H9 (cell line): ENCODE data around the gene SCN1A. TPM values are rescaled to one million over a fixed set of nuclear protein-coding genes. Genes with fewer than 3 reads are reported as not detected.

Source experiments
- DNase-seq: peaks from one replicate; pipeline ENCODE4 v3.0.0-alpha.2; 2017
- H2AFZ ChIP-seq: one replicate; pipeline ENCODE4 v1.6.1; 2013; ENCODE audit warnings: mild to moderate bottlenecking, low read length, control low read depth, moderate library complexity
- H2AK5ac ChIP-seq: 2 replicates; pipeline ENCODE4 v1.6.1; 2013; ENCODE audit warnings: low read length, control low read depth, mixed read lengths; ENCODE audit not compliant: insufficient read length
- H2BK120ac ChIP-seq: one replicate; pipeline ENCODE4 v1.6.1; 2013; ENCODE audit warnings: low read depth, mild to moderate bottlenecking, low read length, control low read depth, inconsistent platforms; ENCODE audit not compliant: poor library complexity, severe bottlenecking
- H2BK12ac ChIP-seq: 2 replicates; pipeline ENCODE4 v1.6.1; 2013; ENCODE audit warnings: low read length, control low read depth, mixed read lengths, low read depth; ENCODE audit not compliant: insufficient read length
- H2BK15ac ChIP-seq: 2 replicates; pipeline ENCODE4 v1.6.1; 2013; ENCODE audit warnings: low read depth, low read length, control low read depth
- H2BK20ac ChIP-seq: one replicate; pipeline ENCODE4 v1.6.1; 2013; ENCODE audit warnings: low read depth, mild to moderate bottlenecking, low read length, control low read depth, inconsistent platforms; ENCODE audit not compliant: poor library complexity, severe bottlenecking
- H2BK5ac ChIP-seq: 2 replicates; pipeline ENCODE4 v1.6.1; 2013; ENCODE audit warnings: low read length, control low read depth, mixed read lengths; ENCODE audit not compliant: insufficient read length
- H3K14ac ChIP-seq: 2 replicates; pipeline ENCODE4 v1.6.1; 2013; ENCODE audit warnings: low read length, control low read depth; ENCODE audit not compliant: insufficient read depth
- H3K18ac ChIP-seq: 2 replicates; pipeline ENCODE4 v1.6.1; 2013; ENCODE audit warnings: low read depth, mild to moderate bottlenecking, mixed read lengths, low read length, control low read depth; ENCODE audit not compliant: insufficient read length
- H3K23ac ChIP-seq: 2 replicates; pipeline ENCODE4 v1.6.1; 2013; ENCODE audit warnings: low read length, control low read depth, mixed read lengths, low read depth; ENCODE audit not compliant: insufficient read length
- H3K23me2 ChIP-seq: 2 replicates; pipeline ENCODE4 v1.6.1; 2013; ENCODE audit warnings: low read depth, mild to moderate bottlenecking, mixed read lengths, low read length, control low read depth; ENCODE audit not compliant: insufficient read length, poor library complexity, severe bottlenecking
- H3K27ac ChIP-seq: 2 replicates; pipeline ENCODE4 v1.5.1; 2013; ENCODE audit warnings: low read length, control low read depth, mixed read lengths, low read depth; ENCODE audit not compliant: insufficient read length
- H3K27me3 ChIP-seq: 2 replicates; pipeline ENCODE4 v1.6.1; 2013; ENCODE audit warnings: low read length, control low read depth, inconsistent platforms; ENCODE audit not compliant: insufficient read depth
- H3K4ac ChIP-seq: 2 replicates; pipeline ENCODE4 v1.6.1; 2013; ENCODE audit warnings: low read depth, mild to moderate bottlenecking, control low read depth, inconsistent platforms, low read length, moderate library complexity
- H3K4me1 ChIP-seq: 2 replicates; pipeline ENCODE4 v1.6.1; 2013; ENCODE audit warnings: low read length, control low read depth, inconsistent platforms; ENCODE audit not compliant: insufficient read depth
- H3K4me2 ChIP-seq: 2 replicates; pipeline ENCODE4 v1.6.1; 2013; ENCODE audit warnings: low read length, control low read depth, mixed read lengths; ENCODE audit not compliant: insufficient read length, insufficient read depth
- H3K56ac ChIP-seq: 2 replicates; pipeline ENCODE4 v1.6.1; 2013; ENCODE audit warnings: low read depth, mild to moderate bottlenecking, mixed read lengths, low read length, control low read depth; ENCODE audit not compliant: insufficient read length
- H3K79me1 ChIP-seq: 2 replicates; pipeline ENCODE4 v1.6.1; 2013; ENCODE audit warnings: low read depth, mild to moderate bottlenecking, moderate library complexity, low read length, control low read depth, inconsistent platforms; ENCODE audit not compliant: insufficient read depth, poor library complexity, severe bottlenecking
- H3K79me2 ChIP-seq: 2 replicates; pipeline ENCODE4 v1.6.1; 2013; ENCODE audit warnings: low read length, control low read depth, inconsistent platforms; ENCODE audit not compliant: insufficient read depth
- H3K9ac ChIP-seq: 2 replicates; pipeline ENCODE4 v1.6.1; 2013; ENCODE audit warnings: low read length, control low read depth, mixed read lengths; ENCODE audit not compliant: insufficient read length; ENCODE audit errors: extremely low read depth
- H3K9me3 ChIP-seq: one replicate; pipeline ENCODE4 v1.6.1; 2013; ENCODE audit warnings: low read depth, low read length, inconsistent platforms; ENCODE audit not compliant: control insufficient read depth
- H3T11ph ChIP-seq: one replicate; pipeline ENCODE4 v1.6.1; 2013; ENCODE audit warnings: mild to moderate bottlenecking, low read length, control low read depth, inconsistent platforms
- H4K20me1 ChIP-seq: one replicate; pipeline ENCODE4 v1.6.1; 2013; ENCODE audit not compliant: control insufficient read depth, insufficient read length, insufficient read depth
- H4K5ac ChIP-seq: 2 replicates; pipeline ENCODE4 v1.6.1; 2013; ENCODE audit warnings: low read depth, mild to moderate bottlenecking, mixed read lengths, low read length, control low read depth; ENCODE audit not compliant: insufficient read length
- H4K8ac ChIP-seq: replicated peaks from 2 replicates; pipeline ENCODE4 v1.6.1; 2013; ENCODE audit warnings: low read length, control low read depth, mixed read lengths, low read depth; ENCODE audit not compliant: insufficient read length
- H4K91ac ChIP-seq: 2 replicates; pipeline ENCODE4 v1.6.1; 2013; ENCODE audit warnings: low read depth, mild to moderate bottlenecking, moderate library complexity, mixed read lengths, low read length, control low read depth; ENCODE audit not compliant: insufficient read length
- H3K27ac Mint-ChIP-seq, 3 experiments: 2 replicates in 2 of 3; 3 replicates in 1 of 3; pipeline ENCODE4 v1.8.0; 2020 to 2021; ENCODE audit warnings: mixed read lengths in 3 of 3, mild to moderate bottlenecking in 1 of 3, moderate library complexity in 1 of 3
- H3K27me3 Mint-ChIP-seq: 2 replicates; pipeline ENCODE4 v1.8.0; 2021; ENCODE audit warnings: low read depth, mild to moderate bottlenecking, moderate library complexity, mixed read lengths
- H3K36me3 Mint-ChIP-seq, 3 experiments: 2 replicates in 2 of 3; 3 replicates in 1 of 3; pipeline ENCODE4 v1.8.0; 2020 to 2021; ENCODE audit warnings: low read depth in 3 of 3, mixed read lengths in 3 of 3; ENCODE audit not compliant: insufficient read depth in 1 of 3
- H3K4me1 Mint-ChIP-seq, 2 experiments: 2 replicates each; pipeline ENCODE4 v1.8.0; 2020; ENCODE audit warnings: mixed read lengths in 2 of 2
- H3K4me3 Mint-ChIP-seq, 2 experiments: 2 replicates in 1 of 2; 3 replicates in 1 of 2; pipeline ENCODE4 v1.8.0; 2020 to 2021; ENCODE audit warnings: mild to moderate bottlenecking in 2 of 2, mixed read lengths in 2 of 2, moderate library complexity in 1 of 2
- H3K9me3 Mint-ChIP-seq, 2 experiments: 2 replicates in 1 of 2; 3 replicates in 1 of 2; pipeline ENCODE4 v1.8.0; 2020; ENCODE audit warnings: mild to moderate bottlenecking in 2 of 2, mixed read lengths in 2 of 2, moderate library complexity in 1 of 2
- CTCF ChIP-seq: fragments of 200-600 bp; sonication (generic); conservative IDR thresholded peaks from 3 replicates; pipeline ENCODE4 v1.8.0; 2021; ENCODE audit warnings: antibody characterized with exemption, mild to moderate bottlenecking
- WGBS: extraction: QIAGEN DNeasy Blood & Tissue Kit; methylation state at CpG from one replicate; pipeline ENCODE4 v1.1.7; 2013; ENCODE audit warnings: missing lambda C conversion rate, low lambda C conversion rate, mixed read lengths; ENCODE audit not compliant: insufficient read length; ENCODE audit errors: extremely low coverage; 5-methylcytosine and 5-hydroxymethylcytosine counted together
- total RNA-seq: library from RNA; stranded (reverse); gene quantifications from 2 replicates; pipeline ENCODE4 v1.2.1, GENCODE V29; 2021

SCN1A gene
- total RNA-seq, 1 experiment from 2014 or later: 0.13 TPM

GRCh38 chr2:166092889-166093288, 34.9 kb downstream of the SCN1A start:
- no peak overlapping the region for H2AK5ac ChIP-seq
- no peaks in the 10 kb centered on the region for H3K9me3 ChIP-seq
- no peak overlapping the region for H3K4ac ChIP-seq
- H3K4me1 ChIP-seq: no peaks in the 10 kb centered on the region
- H3T11ph ChIP-seq: no peak overlapping the region
- no peak overlapping the region for H2BK5ac ChIP-seq
- H2BK120ac ChIP-seq: no peak overlapping the region
- H3K4me2 ChIP-seq: no peak overlapping the region
- no peak overlapping the region for H3K9ac ChIP-seq
- no peaks in the 10 kb centered on the region for H3K36me3 Mint-ChIP-seq
- no peak overlapping the region for H4K8ac ChIP-seq
- no peak overlapping the region for H3K14ac ChIP-seq
- no peak overlapping the region for H3K27ac ChIP-seq
- H3K27me3 Mint-ChIP-seq: no peaks in the 10 kb centered on the region
- H3K27ac Mint-ChIP-seq: peak overlapping the region in 1 of 3 experiments; percentile 36; a peak in 1 of 7 replicates
- no peaks in the 10 kb centered on the region for H4K20me1 ChIP-seq
- TF ChIP-seq CTCF: no peak
- no peaks in the 10 kb centered on the region for H3K23me2 ChIP-seq
- peaks cover 5 to 12% of the 10 kb centered on the region in 2 experiments for H3K4me1 Mint-ChIP-seq
- no peak overlapping the region for H3K23ac ChIP-seq
- no peaks in the 10 kb centered on the region for H3K9me3 Mint-ChIP-seq
- H4K5ac ChIP-seq: no peak overlapping the region
- no peak for DNase-seq
- no peaks in the 10 kb centered on the region for H3K27me3 ChIP-seq
- no peak overlapping the region for H2BK12ac ChIP-seq
- no CpG with 5 or more reads among the region's 3 CpGs for WGBS
- H3K4me3 Mint-ChIP-seq: no peak overlapping the region
- H4K91ac ChIP-seq: no peak overlapping the region
- H2BK20ac ChIP-seq: no peak overlapping the region
- no peak overlapping the region for H3K18ac ChIP-seq
- no peaks in the 10 kb centered on the region for H3K79me2 ChIP-seq
- H2BK15ac ChIP-seq: no peak overlapping the region
- H3K56ac ChIP-seq: no peak overlapping the region
- H3K79me1 ChIP-seq: no peaks in the 10 kb centered on the region
- H2AFZ ChIP-seq: no peak overlapping the region
